Smooth muscle cell (in vitro differentiated cells): ENCODE measurements around the gene KCNH2. TPM values are rescaled to one million over a fixed set of nuclear protein-coding genes. Genes with fewer than 3 reads are reported as not detected.

Experiments
- DNase-seq: peaks from one replicate; lab custom pipeline; 2025; ENCODE audit not compliant: unreplicated experiment; lab: John Stamatoyannopoulos, UW
- H2AFZ ChIP-seq: fragments of 200-600 bp; sonication (generic); 2 replicates; pipeline ENCODE4 v1.6.0; 2016; ENCODE audit warnings: antibody characterized with exemption, low read depth, mild to moderate bottlenecking
- H3F3A ChIP-seq: fragments of 200-600 bp; sonication (generic); 2 replicates; pipeline ENCODE4 v1.6.0; 2017; ENCODE audit warnings: antibody characterized with exemption, low read depth
- H3K27ac ChIP-seq: fragments of 200-600 bp; sonication (generic); 2 replicates; pipeline ENCODE4 v1.5.1; 2016; ENCODE audit warnings: low read depth, mild to moderate bottlenecking
- H3K27me3 ChIP-seq: fragments of 200-600 bp; sonication (generic); 2 replicates; pipeline ENCODE4 v1.6.1; 2016; ENCODE audit warnings: low read depth, mild to moderate bottlenecking
- H3K36me3 ChIP-seq: fragments of 200-600 bp; sonication (generic); 2 replicates; pipeline ENCODE4 v1.5.1; 2016; ENCODE audit warnings: low read depth
- H3K4me1 ChIP-seq: fragments of 200-600 bp; sonication (generic); 2 replicates; pipeline ENCODE4 v1.5.1; 2016; ENCODE audit warnings: low read depth
- H3K4me2 ChIP-seq: fragments of 200-600 bp; sonication (generic); 2 replicates; pipeline ENCODE4 v1.6.0; 2016; ENCODE audit warnings: mild to moderate bottlenecking
- H3K4me3 ChIP-seq: fragments of 200-600 bp; sonication (generic); 2 replicates; pipeline ENCODE4 v1.5.1; 2016; ENCODE audit warnings: mild to moderate bottlenecking
- H3K79me2 ChIP-seq: fragments of 200-600 bp; sonication (generic); 2 replicates; pipeline ENCODE4 v1.6.0; 2016; ENCODE audit warnings: low read depth, mild to moderate bottlenecking
- H3K9ac ChIP-seq: fragments of 200-600 bp; sonication (generic); 2 replicates; pipeline ENCODE4 v1.6.0; 2016; ENCODE audit warnings: low read depth
- H3K9me3 ChIP-seq: fragments of 200-600 bp; sonication (generic); replicated peaks from 2 replicates; pipeline ENCODE4 v1.5.1; 2016; ENCODE audit warnings: low read depth
- H4K20me1 ChIP-seq: fragments of 200-600 bp; sonication (generic); 2 replicates; pipeline ENCODE4 v1.6.0; 2016; ENCODE audit warnings: low read depth
- CTCF ChIP-seq: fragments of 200-600 bp; sonication (generic); IDR thresholded peaks from 2 replicates; pipeline ENCODE4 v1.5.1; 2017; ENCODE audit warnings: borderline replicate concordance, mild to moderate bottlenecking, antibody characterized with exemption; ENCODE audit not compliant: insufficient read depth, poor library complexity, severe bottlenecking
- WGBS: methylation state at CpG from one replicate; pipeline ENCODE4 v1.1.7; 2016; ENCODE audit warnings: low lambda C conversion rate; 5-methylcytosine and 5-hydroxymethylcytosine counted together
- polyA plus RNA-seq: library from polyadenylated mRNA; unstranded; fragments of >200 nt; fragmentation: Nextera tagmentation; extraction: Ambion mirVana; gene quantifications from 2 replicates; pipeline ENCODE4 v1.2.1, GENCODE V29; 2016
- total RNA-seq: library from RNA; depleted of rRNA; stranded (reverse); fragments of >200 nt; gene quantifications from 2 replicates; pipeline ENCODE4 v1.2.3, GENCODE V29; 2014

The KCNH2 gene
- total and polyA plus RNA-seq, 2 experiments from 2014 or later: 12.9 to 37.7 TPM

GRCh38 chr7:150961510-150962289 is 16.4 kb downstream of the KCNH2 start:
- Histone ChIP-seq H3K79me2 (no peaks in the 10 kb centered on the region), H3K4me2 (no peak overlapping the region), H3K4me1 (peaks cover 4% of the 10 kb centered on the region), H2AFZ (no peak overlapping the region), H3K4me3 (no peak overlapping the region), H4K20me1 (no peaks in the 10 kb centered on the region), H3K27me3 (no peaks in the 10 kb centered on the region), H3K9ac (no peak overlapping the region), H3K36me3 (no peaks in the 10 kb centered on the region), H3F3A (peaks cover 5% of the 10 kb centered on the region), H3K9me3 (no peaks in the 10 kb centered on the region), H3K27ac (no peak overlapping the region)
- no peak for TF ChIP-seq CTCF
- DNase-seq: no peak
- WGBS: 84% methylated on average over 17 of the region's 17 CpGs

GRCh38 chr7:150959739-150960734 is 18.1 kb downstream of the KCNH2 start:
- Histone ChIP-seq H3K36me3 (no peaks in the 10 kb centered on the region), H3K4me1 (peaks cover 15% of the 10 kb centered on the region), H2AFZ (no peak overlapping the region), H3K4me2 (no peak overlapping the region), H3K27me3 (no peaks in the 10 kb centered on the region), H3F3A (peaks cover 5% of the 10 kb centered on the region), H3K9ac (no peak overlapping the region), H4K20me1 (no peaks in the 10 kb centered on the region), H3K9me3 (no peaks in the 10 kb centered on the region), H3K79me2 (no peaks in the 10 kb centered on the region), H3K27ac (no peak overlapping the region), H3K4me3 (no peak overlapping the region)
- TF ChIP-seq CTCF: no peak
- WGBS: 51% methylated on average over 23 of the region's 24 CpGs
- DNase-seq: no peak

GRCh38 chr7:150959081-150959480 is 19.0 kb downstream of the KCNH2 start:
- Histone ChIP-seq H3K27me3 (no peaks in the 10 kb centered on the region), H3K36me3 (no peaks in the 10 kb centered on the region), H4K20me1 (no peaks in the 10 kb centered on the region), H2AFZ (no peak overlapping the region), H3K4me2 (no peak overlapping the region), H3K27ac (no peak overlapping the region), H3K4me3 (no peak overlapping the region), H3K9ac (no peak overlapping the region), H3F3A (peaks cover 5% of the 10 kb centered on the region), H3K79me2 (no peaks in the 10 kb centered on the region), H3K9me3 (no peaks in the 10 kb centered on the region), H3K4me1 (peaks cover 14% of the 10 kb centered on the region)
- DNase-seq: no peak
- 96% methylated on average over 3 of the region's 3 CpGs for WGBS
- TF ChIP-seq CTCF: no peak
